PC-9 (cell line): ENCODE measurements around the gene STRIP2. TPM values are rescaled to one million over a fixed set of nuclear protein-coding genes. Genes with fewer than 3 reads are reported as not detected.

Source experiments
- BruUV-seq: library from RNA; stranded (reverse); fragments of 400-500 nt; replicated peaks from 2 replicates; lab custom pipeline; 2021; lab: Mats Ljungman, UMichigan
- CTCF ChIA-PET: fragments of 300-600 bp; sonication (Branson Sonifier 250); formaldehyde crosslinking; loops from one replicate; lab custom pipeline; 2022; ENCODE audit warnings: antibody characterized with exemption; lab: Charles Lee
- POLR2A ChIA-PET: fragments of 300-600 bp; sonication (Branson Sonifier 250); formaldehyde crosslinking; loops from one replicate; lab custom pipeline; 2022; ENCODE audit warnings: antibody characterized with exemption; ENCODE audit not compliant: unreplicated experiment; lab: Charles Lee
- DNase-seq, 2 experiments: peaks; one replicate each; pipeline versions ENCODE4 v3.0.0 to v3.0.0-alpha.2; 2015 to 2022; ENCODE audit warnings: mixed read lengths in 1 of 2
- H2AFZ ChIP-seq: fragments of 200-600 bp; sonication (generic); 2 replicates; pipeline ENCODE4 v1.8.1; 2017; ENCODE audit warnings: antibody characterized with exemption
- H3F3A ChIP-seq: fragments of 200-600 bp; sonication (generic); 2 replicates; pipeline ENCODE4 v1.8.1; 2017; ENCODE audit warnings: antibody characterized with exemption, mild to moderate bottlenecking, low read depth; ENCODE audit not compliant: insufficient read depth
- H3K27ac ChIP-seq: fragments of 200-600 bp; sonication (generic); 2 replicates; pipeline ENCODE4 v1.6.1; 2016; ENCODE audit warnings: mixed run types
- H3K27me3 ChIP-seq: fragments of 200-600 bp; sonication (generic); 2 replicates; pipeline ENCODE4 v1.6.1; 2016; ENCODE audit warnings: low read depth, mixed run types; ENCODE audit not compliant: insufficient read depth
- H3K36me3 ChIP-seq: fragments of 200-600 bp; sonication (generic); 2 replicates; pipeline ENCODE4 v1.6.1; 2016; ENCODE audit warnings: low read depth, mixed run types
- H3K4me1 ChIP-seq: fragments of 200-600 bp; sonication (generic); replicated peaks from 2 replicates; pipeline ENCODE4 v1.6.1; 2016; ENCODE audit warnings: mixed run types; ENCODE audit not compliant: insufficient read depth
- H3K4me2 ChIP-seq: fragments of 200-600 bp; sonication (generic); 2 replicates; pipeline ENCODE4 v1.6.1; 2017; ENCODE audit warnings: mixed run types
- H3K4me3 ChIP-seq: fragments of 200-600 bp; sonication (generic); 2 replicates; pipeline ENCODE4 v1.6.1; 2016; ENCODE audit warnings: mixed run types
- H3K79me2 ChIP-seq: fragments of 200-600 bp; sonication (generic); 2 replicates; pipeline ENCODE4 v1.6.1; 2017; ENCODE audit warnings: low read depth, mixed run types
- H3K9me2 ChIP-seq: fragments of 200-600 bp; sonication (generic); 2 replicates; pipeline ENCODE4 v1.8.1; 2017; ENCODE audit warnings: mild to moderate bottlenecking; ENCODE audit not compliant: insufficient read depth
- H3K9me3 ChIP-seq: fragments of 200-600 bp; sonication (generic); 2 replicates; pipeline ENCODE4 v1.8.1; 2016; ENCODE audit warnings: low read depth; ENCODE audit not compliant: insufficient read depth
- H4K20me1 ChIP-seq: fragments of 200-600 bp; sonication (generic); 2 replicates; pipeline ENCODE4 v1.8.1; 2017; ENCODE audit not compliant: insufficient read depth
- CTCF ChIP-seq: fragments of 200-600 bp; sonication (generic); conservative IDR thresholded peaks from 2 replicates; pipeline ENCODE4 v1.6.1; 2017; ENCODE audit warnings: mixed run types, antibody characterized with exemption, mild to moderate bottlenecking, moderate library complexity
- EZH2 ChIP-seq: fragments of 200-600 bp; sonication (generic); IDR thresholded peaks from 2 replicates; pipeline ENCODE4 v1.8.0; 2017; ENCODE audit warnings: antibody characterized with exemption, low read depth
- intact Hi-C: fragments of 100-400 bp; cut with micrococcal nuclease; formaldehyde crosslinking; loops from one replicate; pipeline ENCODE4 v1.10.0; 2022; ENCODE audit not compliant: unreplicated experiment
- total RNA-seq: library from RNA; stranded (reverse); gene quantifications from 2 replicates; pipeline ENCODE4 v1.2.3, GENCODE V29; 2021

STRIP2 gene
- total RNA-seq, 1 experiment from 2014 or later, result 9.5 TPM

DNA sequence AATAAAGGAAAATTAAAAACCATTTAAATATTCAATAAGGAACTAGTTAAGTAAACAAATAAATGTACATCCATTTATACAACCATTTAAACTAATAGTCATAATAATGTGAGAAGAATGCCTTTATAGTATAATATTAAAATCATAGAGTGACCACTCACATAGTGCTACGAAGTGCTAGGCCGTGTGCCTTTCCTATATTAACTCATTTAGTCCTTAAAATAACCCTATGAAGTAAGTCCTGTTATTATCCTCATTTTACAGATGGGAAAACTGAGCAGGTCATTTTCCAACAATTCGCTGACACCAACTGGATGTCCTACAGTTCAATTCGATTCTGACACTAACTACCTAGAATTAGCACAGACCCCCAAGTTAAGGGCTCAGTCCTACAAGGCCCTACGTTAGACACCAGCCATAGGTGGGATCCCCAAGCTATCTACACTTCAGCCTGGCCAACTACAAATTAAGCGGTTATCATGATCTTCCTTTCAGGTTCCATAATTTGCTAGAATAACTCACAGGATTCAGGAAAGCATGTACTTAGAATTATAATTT lies 4.1 kb downstream of the STRIP2 start:
- Histone ChIP-seq H3K36me3 (peaks cover 14% of the 10 kb centered on the region; the same call in 1 of the 2 replicates), H2AFZ (no peak overlapping the region), H3K27me3 (no peaks in the 10 kb centered on the region), H4K20me1 (no peaks in the 10 kb centered on the region), H3K79me2 (peaks cover 50% of the 10 kb centered on the region), H3K4me3 (no peak overlapping the region), H3K27ac (peak overlapping the region; percentile 85), H3K4me2 (peak overlapping the region; percentile 48), H3K9me3 (no peaks in the 10 kb centered on the region), H3K9me2 (no peaks in the 10 kb centered on the region), H3K4me1 (peaks cover 52% of the 10 kb centered on the region), H3F3A (peaks cover 15% of the 10 kb centered on the region)
- TF ChIP-seq EZH2, result no peak
- no peak for TF ChIP-seq CTCF
- CTCF ChIA-PET, result interaction anchor here (0.6 to 0.9 kb wide), 3 partner anchors 63 to 151 kb away, joined by 3 to 4 read pairs (median 3); no protein-coding TSS in a partner anchor
- POLR2A ChIA-PET, result interaction anchor here (0.8 to 1.3 kb wide), 2 partner anchors 15 to 37 kb away, joined by 4 to 13 read pairs; no protein-coding TSS in a partner anchor
- no peak for DNase-seq
- BruUV-seq, result TSS peak; percentile 69
- intact Hi-C loops, result no loop called here

GRCh38 chr7:129438839-129439651 lies 4.8 kb downstream of the STRIP2 start:
- no peak overlapping the region for H3K4me3 ChIP-seq
- POLR2A ChIA-PET, result interaction anchor here (0.6 to 1.3 kb wide), 4 partner anchors 12 to 172 kb away, joined by 4 to 13 read pairs (median 4); partner anchors contain the start of gene NRF1
- BruUV-seq, result no TSS peak

More at GRCh38 chr7:129438839-129439651, 4.8 kb downstream of the STRIP2 start:
- Histone ChIP-seq H3K27ac (peak overlapping the region; percentile 85), H3K4me1 (peaks cover 49% of the 10 kb centered on the region), H3K27me3 (no peaks in the 10 kb centered on the region), H3K79me2 (peaks cover 50% of the 10 kb centered on the region), H3K9me2 (no peaks in the 10 kb centered on the region), H2AFZ (no peak overlapping the region), H4K20me1 (no peaks in the 10 kb centered on the region), H3K4me2 (peak overlapping the region; percentile 48), H3F3A (peaks cover 15% of the 10 kb centered on the region), H3K9me3 (no peaks in the 10 kb centered on the region), H3K36me3 (peaks cover 21% of the 10 kb centered on the region)
- TF ChIP-seq EZH2 (no peak), CTCF (no peak)
- peak; percentile 33 to 86 for DNase-seq
- intact Hi-C loops, result loop anchor here (1.0 kb wide), 1 partner anchor 15 kb away; no protein-coding TSS in a partner anchor
- CTCF ChIA-PET, result interaction anchor here (0.5 to 1.0 kb wide), 5 partner anchors 38 to 577 kb away, joined by 3 to 6 read pairs (median 3); no protein-coding TSS in a partner anchor
